ENCODE measurements around the gene SLC9C2.
A peak's percentile ranks its signal among the peaks of the same experiment; 100 is the strongest.

The SLC9C2 gene

GRCh38 chr1:173451981-173452380 is 150.9 kb downstream of the SLC9C2 start:
- DNase-seq (ENCODE audit: low spot score), result peak; percentile 20
